GM23338 (cell line): ENCODE data around the gene NCKAP5. TPM values are rescaled to one million over a fixed set of nuclear protein-coding genes. Genes with fewer than 3 reads are reported as not detected.
A peak's percentile ranks its signal among the peaks of the same experiment; 100 is the strongest.

Experiments
- ATAC-seq: fragments of 200-7000 bp; cut with Tn5 transposase; 3 replicates; pipeline ENCODE4 v1.9.1; 2020
- DNase-seq: peaks from one replicate; pipeline ENCODE4 v3.0.0-alpha.2; 2015; ENCODE audit warnings: low spot score
- H2AFZ ChIP-seq: fragments of 200-600 bp; sonication (generic); 2 replicates; pipeline ENCODE4 v1.8.0; 2016; ENCODE audit warnings: antibody characterized with exemption, mild to moderate bottlenecking, moderate library complexity
- H3F3A ChIP-seq: fragments of 200-600 bp; sonication (generic); replicated peaks from 2 replicates; pipeline ENCODE4 v1.8.0; 2017; ENCODE audit warnings: antibody characterized with exemption, mixed run types, low read depth
- H3K27ac ChIP-seq: fragments of 200-600 bp; sonication (generic); 2 replicates; pipeline ENCODE4 v1.6.1; 2016; ENCODE audit warnings: low read depth
- H3K27me3 ChIP-seq: fragments of 200-600 bp; sonication (generic); 2 replicates; pipeline ENCODE4 v1.8.0; 2016; ENCODE audit warnings: mild to moderate bottlenecking, mixed run types, moderate library complexity; ENCODE audit not compliant: insufficient read depth
- H3K36me3 ChIP-seq: fragments of 200-600 bp; sonication (generic); 2 replicates; pipeline ENCODE4 v1.8.0; 2016; ENCODE audit warnings: mild to moderate bottlenecking; ENCODE audit not compliant: insufficient read depth
- H3K4me1 ChIP-seq: fragments of 200-600 bp; sonication (generic); 2 replicates; pipeline ENCODE4 v1.8.0; 2016; ENCODE audit warnings: mild to moderate bottlenecking, moderate library complexity; ENCODE audit not compliant: insufficient read depth
- H3K4me2 ChIP-seq: fragments of 200-600 bp; sonication (generic); 2 replicates; pipeline ENCODE4 v1.7.1; 2017; ENCODE audit warnings: mixed run types
- H3K4me3 ChIP-seq: fragments of 200-600 bp; sonication (generic); 2 replicates; pipeline ENCODE4 v1.6.1; 2016; ENCODE audit warnings: mixed run types
- H3K79me2 ChIP-seq: fragments of 200-600 bp; sonication (generic); replicated peaks from 2 replicates; pipeline ENCODE4 v1.8.0; 2017; ENCODE audit warnings: mild to moderate bottlenecking; ENCODE audit not compliant: insufficient read depth
- H3K9me2 ChIP-seq: fragments of 200-600 bp; sonication (generic); 2 replicates; pipeline ENCODE4 v1.8.0; 2017; ENCODE audit not compliant: insufficient read depth
- H4K20me1 ChIP-seq: fragments of 200-600 bp; sonication (generic); replicated peaks from 2 replicates; pipeline ENCODE4 v1.8.0; 2017; ENCODE audit warnings: mild to moderate bottlenecking; ENCODE audit not compliant: insufficient read depth
- H3K27ac Mint-ChIP-seq: 2 replicates; pipeline ENCODE4 v1.8.0; 2020; ENCODE audit warnings: inconsistent platforms, mild to moderate bottlenecking, moderate library complexity, mixed read lengths
- H3K27me3 Mint-ChIP-seq: 3 replicates; pipeline ENCODE4 v1.8.0; 2022; ENCODE audit warnings: low read depth, mild to moderate bottlenecking, moderate library complexity, mixed read lengths, inconsistent platforms; ENCODE audit not compliant: insufficient read depth, poor library complexity
- H3K36me3 Mint-ChIP-seq: 3 replicates; pipeline ENCODE4 v1.8.0; 2021; ENCODE audit warnings: low read depth, mild to moderate bottlenecking, inconsistent platforms, moderate library complexity, mixed read lengths
- H3K4me1 Mint-ChIP-seq: 3 replicates; pipeline ENCODE4 v1.8.0; 2020; ENCODE audit warnings: mild to moderate bottlenecking, inconsistent platforms, mixed read lengths
- H3K4me3 Mint-ChIP-seq: 3 replicates; pipeline ENCODE4 v1.8.0; 2021; ENCODE audit warnings: moderate library complexity, mild to moderate bottlenecking, inconsistent platforms, mixed read lengths
- H3K9me3 Mint-ChIP-seq: 3 replicates; pipeline ENCODE4 v1.8.0; 2020; ENCODE audit warnings: moderate library complexity, mild to moderate bottlenecking, inconsistent platforms, mixed read lengths
- CREB1 ChIP-seq: fragments of 250-450 bp; sonication (Bioruptor Pico); IDR thresholded peaks from 2 replicates; pipeline ENCODE4 v1.5.0; 2020; ENCODE audit warnings: low read depth, mild to moderate bottlenecking, moderate library complexity
- CTCF ChIP-seq, 2 experiments: fragments of 200-600 bp in 1 of 2; sonication (generic) in 1 of 2; conservative IDR thresholded peaks; 2 replicates each; pipeline versions ENCODE4 v1.5.1 to v1.6.1; 2016 to 2017; ENCODE audit warnings: antibody characterized with exemption in 2 of 2, low read depth in 2 of 2, mild to moderate bottlenecking in 2 of 2, moderate library complexity in 1 of 2
- ETS1 ChIP-seq: IDR thresholded peaks from 2 replicates; pipeline ENCODE4 v1.6.1; 2016; ENCODE audit warnings: antibody characterized with exemption
- EZH2 ChIP-seq: fragments of 200-600 bp; sonication (generic); IDR thresholded peaks from one replicate; pipeline ENCODE4 v1.8.0; 2017; ENCODE audit warnings: antibody characterized with exemption, mild to moderate bottlenecking, low read depth; ENCODE audit not compliant: unreplicated experiment
- EZH2phosphoT487 ChIP-seq: fragments of 200-600 bp; sonication (generic); IDR thresholded peaks from one replicate; pipeline ENCODE4 v1.8.1; 2018; ENCODE audit warnings: antibody characterized with exemption; ENCODE audit not compliant: unreplicated experiment
- JUNB ChIP-seq: IDR thresholded peaks from one replicate; pipeline ENCODE4 v1.6.1; 2016; ENCODE audit warnings: antibody characterized with exemption; ENCODE audit not compliant: unreplicated experiment
- NANOG ChIP-seq: IDR thresholded peaks from 2 replicates; pipeline ENCODE4 v1.6.1; 2016; ENCODE audit warnings: antibody characterized with exemption, borderline replicate concordance
- POLR2AphosphoS5 ChIP-seq: IDR thresholded peaks from 2 replicates; pipeline ENCODE4 v1.6.1; 2016; ENCODE audit warnings: antibody characterized with exemption, low read depth
- REST ChIP-seq: IDR thresholded peaks from one replicate; pipeline ENCODE4 v1.6.1; 2018; ENCODE audit warnings: antibody characterized with exemption; ENCODE audit not compliant: unreplicated experiment
- STAT1 ChIP-seq: IDR thresholded peaks from one replicate; pipeline ENCODE4 v1.6.1; 2016; ENCODE audit warnings: antibody characterized with exemption; ENCODE audit not compliant: unreplicated experiment
- ZNF114 ChIP-seq: fragments of 250-450 bp; sonication (Bioruptor Pico); IDR thresholded peaks from 2 replicates; pipeline ENCODE4 v1.5.0; 2020; ENCODE audit warnings: mild to moderate bottlenecking, moderate library complexity
- ZNF331 ChIP-seq: fragments of 250-450 bp; sonication (Bioruptor Pico); IDR thresholded peaks from 2 replicates; pipeline ENCODE4 v1.5.0; 2020; ENCODE audit warnings: low read depth, mild to moderate bottlenecking, moderate library complexity
- ZNF462 ChIP-seq: fragments of 250-450 bp; sonication (Bioruptor Pico); IDR thresholded peaks from 2 replicates; pipeline ENCODE4 v1.5.0; 2020; ENCODE audit warnings: mild to moderate bottlenecking, moderate library complexity
- polyA plus RNA-seq: library from polyadenylated mRNA; unstranded; fragments of >200 nt; fragmentation: Nextera tagmentation; extraction: Ambion mirVana; gene quantifications from 2 replicates; pipeline ENCODE4 v1.2.1, GENCODE V29; 2016
- total RNA-seq: library from RNA; depleted of rRNA; stranded (reverse); fragments of >200 nt; shearing (Covaris generic); gene quantifications from 2 replicates; pipeline ENCODE4 v1.2.3, GENCODE V29; 2014

NCKAP5 gene
- total and polyA plus RNA-seq, 2 experiments from 2014 or later = 0.34 to 0.73 TPM

- Histone ChIP-seq H3K79me2 (no peaks in the 10 kb centered on the region), H3K9me2 (0 out of 2 replicates have a peak, but pooled peaks cover 5% of the 10 kb centered on the region), H3K27me3 (no peaks in the 10 kb centered on the region), H3K27ac (no peak overlapping the region), H3K4me2 (no peak overlapping the region), H2AFZ (no peak overlapping the region), H3K4me3 (no peak overlapping the region), H3K4me1 (no peaks in the 10 kb centered on the region), H4K20me1 (no peaks in the 10 kb centered on the region), H3K36me3 (no peaks in the 10 kb centered on the region), H3F3A (no peaks in the 10 kb centered on the region)
- Mint-ChIP-seq H3K36me3 (no peaks in the 10 kb centered on the region), H3K4me1 (no peaks in the 10 kb centered on the region), H3K9me3 (no peaks in the 10 kb centered on the region), H3K27me3 (peaks cover 2% of the 10 kb centered on the region), H3K27ac (0 out of 2 replicates have a peak overlapping the region, but pooled peaks have one; percentile 31), H3K4me3 (no peak overlapping the region)
- DNase-seq = no peak
- no peak for TF ChIP-seq EZH2phosphoT487
- no peak for TF ChIP-seq REST
- TF ChIP-seq NANOG = no peak
- no peak for TF ChIP-seq POLR2AphosphoS5
- no peak for TF ChIP-seq ZNF114 (CRISPR knock-in tag)
- TF ChIP-seq CREB1 (CRISPR knock-in tag) = no peak
- no peak for TF ChIP-seq JUNB
- TF ChIP-seq ZNF462 = no peak
- TF ChIP-seq ZNF331 (CRISPR knock-in tag) = no peak
- no peak for TF ChIP-seq CTCF (conservative IDR thresholded peaks at IDR 0.05; ENCODE audit: low read depth in 2 of 2)
- TF ChIP-seq EZH2 = no peak
- no peak for TF ChIP-seq ETS1
- no peak for TF ChIP-seq STAT1
- no peak for ATAC-seq
Measured at GRCh38 chr2:132941296-132942020, 626.8 kb downstream of the NCKAP5 start.
